Measurements from ENCODE around the gene HMBS. TPM values are rescaled to one million over a fixed set of nuclear protein-coding genes. Genes with fewer than 3 reads are reported as not detected.

HMBS gene
- total RNA-seq, 4 donors from 2014 or later, result 6.2 to 27.5 (median 10.0) TPM

- no peak for TF ChIP-seq CTCF (IDR thresholded peaks at IDR 0.05; ENCODE audit: low read depth)
These were observed 49.8 kb downstream of the HMBS start for GRCh38 chr11:119134389-119134978.

Other genes with a start within 250 kb of the HMBS start
- gene CXCR5, start 201.0 kb upstream of the HMBS start, total RNA-seq, result under 1 TPM in 1 of 4 donors, not detected in 3; 0.16 TPM
- gene BCL9L, start 159.0 kb upstream of the HMBS start, total RNA-seq, result 10 to 100 TPM in 2 of 4 donors, 1 to 10 TPM in 2; 5.9 to 49.9 (median 11.2) TPM
- not detected for gene UPK2, start 128.6 kb upstream of the HMBS start, total RNA-seq
- gene FOXR1, start 113.1 kb upstream of the HMBS start, total RNA-seq, result not detected
- gene CENATAC, start 86.7 kb upstream of the HMBS start, total RNA-seq, result 100 to 1,000 TPM in 1 of 4 donors, 10 to 100 TPM in 3; 39.0 to 114 (median 54.9) TPM
- gene RPS25, start 66.5 kb upstream of the HMBS start, total RNA-seq, result 1,000 to 10,000 TPM in 3 of 4 donors, 100 to 1,000 TPM in 1; 986 to 3,365 (median 1,501) TPM
- 10 to 100 TPM; 38.9 to 77.8 (median 42.8) TPM for gene TRAPPC4, start 66.1 kb upstream of the HMBS start, total RNA-seq
- gene SLC37A4, start 54.0 kb upstream of the HMBS start, total RNA-seq, result 10 to 100 TPM in 3 of 4 donors, 1 to 10 TPM in 1; 8.8 to 19.9 (median 17.4) TPM
- gene HYOU1, start 27.7 kb upstream of the HMBS start, total RNA-seq, result 10 to 100 TPM; 32.0 to 49.2 (median 39.9) TPM
- gene VPS11, start 17.1 kb upstream of the HMBS start, total RNA-seq, result 10 to 100 TPM; 34.8 to 43.4 (median 39.4) TPM
- gene DPAGT1, start 17.0 kb downstream of the HMBS start, total RNA-seq, result 10 to 100 TPM; 12.6 to 47.9 (median 19.6) TPM
- gene C2CD2L, start 22.5 kb downstream of the HMBS start, total RNA-seq, result 10 to 100 TPM in 2 of 4 donors, 1 to 10 TPM in 2; 6.2 to 12.1 (median 9.6) TPM
- 10 to 100 TPM; 13.4 to 21.3 (median 17.9) TPM for gene HINFP, start 36.7 kb downstream of the HMBS start, total RNA-seq
- not detected for gene ABCG4, start 64.2 kb downstream of the HMBS start, total RNA-seq
- gene NLRX1, start 83.8 kb downstream of the HMBS start, total RNA-seq, result 10 to 100 TPM; 10.9 to 27.3 (median 14.2) TPM
- under 1 TPM in 3 of 4 donors, not detected in 1; 0.19 to 0.51 (median 0.22) TPM for gene NHERF4, start 100.6 kb downstream of the HMBS start, total RNA-seq
- 10 to 100 TPM; 18.1 to 27.4 (median 22.2) TPM for gene CBL, start 121.5 kb downstream of the HMBS start, total RNA-seq
- gene MCAM, start 232.2 kb downstream of the HMBS start, total RNA-seq, result 1,000 to 10,000 TPM in 2 of 4 donors, 100 to 1,000 TPM in 2; 655 to 1,853 (median 1,046) TPM
- 10 to 100 TPM; 10.2 to 15.1 (median 11.7) TPM for gene RNF26, start 249.6 kb downstream of the HMBS start, total RNA-seq

Measured in subcutaneous adipose tissue (tissue), 4 donors.